Measurements from ENCODE around the gene CBFB.

- no peak for TF ChIP-seq CTCF (IDR thresholded peaks at IDR 0.05; ENCODE audit: insufficient read depth, low read length)
- TF ChIP-seq POLR2AphosphoS5 (IDR thresholded peaks at IDR 0.05; ENCODE audit: low read depth): no peak
- TF ChIP-seq GABPA (IDR thresholded peaks at IDR 0.05; ENCODE audit: low read depth): no peak
- no peak for TF ChIP-seq SPI1 (IDR thresholded peaks at IDR 0.05; ENCODE audit: borderline replicate concordance, low read depth)
- TF ChIP-seq REST (IDR thresholded peaks at IDR 0.05; ENCODE audit: insufficient replicate concordance, low read depth): no peak
Observed at GRCh38 chr16:67144943-67145342, 116.0 kb downstream of the CBFB start.

Data from HL-60 (cell line).